Sigmoid colon (tissue), 7 donors: Measurements from ENCODE around the gene KRTAP4-6. TPM values are rescaled to one million over a fixed set of nuclear protein-coding genes. Genes with fewer than 3 reads are reported as not detected.
"Not testable (repeated sequence)": the region's sequence is repeated elsewhere in the genome, so short reads cannot be mapped to it uniquely, and the experiment has no call there.

Experiments
- DNase-seq: peaks from one replicate; pipeline ENCODE4 v3.0.0-alpha.2; 2019
- H3K27ac ChIP-seq, 4 donors: fragments of 200-600 bp; sonication (generic); one replicate each; pipeline ENCODE4 v1.5.1; 2016 to 2019; ENCODE audit warnings: mild to moderate bottlenecking in 1 of 4
- H3K27me3 ChIP-seq, 3 donors: fragments of 200-600 bp; sonication (generic); one replicate each; pipeline ENCODE4 v1.5.1; 2019; ENCODE audit warnings: mild to moderate bottlenecking in 1 of 3
- H3K36me3 ChIP-seq, 4 donors: fragments of 200-600 bp; sonication (generic); one replicate each; pipeline ENCODE4 v1.5.1; 2016 to 2019
- H3K4me1 ChIP-seq, 4 donors: fragments of 200-600 bp; sonication (generic); one replicate each; pipeline ENCODE4 v1.5.1; 2017 to 2019
- H3K4me3 ChIP-seq, 4 donors: fragments of 200-600 bp; sonication (generic); one replicate each; pipeline ENCODE4 v1.5.1; 2017 to 2019; ENCODE audit warnings: mild to moderate bottlenecking in 2 of 4, moderate library complexity in 1 of 4
- H3K9me3 ChIP-seq, 4 donors: fragments of 200-600 bp in 3 of 4; sonication (generic) in 3 of 4; one replicate each; pipeline versions ENCODE4 v1.5.1 to v1.6.1; 2013 to 2019
- EP300 ChIP-seq, 4 donors: sonication (generic); formaldehyde crosslinking; IDR thresholded peaks; one replicate each; pipeline ENCODE4 v1.6.1; 2017; ENCODE audit warnings: antibody characterized with exemption in 4 of 4
- POLR2A ChIP-seq, 2 donors: fragments of 450-650 bp; IDR thresholded peaks; one replicate each; pipeline ENCODE4 v1.6.1; 2016; ENCODE audit warnings: antibody characterized with exemption in 2 of 2, mild to moderate bottlenecking in 2 of 2, moderate library complexity in 2 of 2
- POLR2AphosphoS5 ChIP-seq, 4 donors: sonication (generic); formaldehyde crosslinking; IDR thresholded peaks; one replicate each; pipeline ENCODE4 v1.6.1; 2017; ENCODE audit warnings: antibody characterized with exemption in 4 of 4
- whole genome bisulfite sequencing, 2 donors: extraction: QIAGEN DNeasy Blood & Tissue Kit; methylation state at CpG; one replicate each; pipeline ENCODE4 v1.1.7; 2013; 5-methylcytosine and 5-hydroxymethylcytosine counted together
- intact Hi-C: fragments of 100-400 bp; cut with DNase I; formaldehyde crosslinking; loops from one replicate; pipeline ENCODE4 v1.15.1; 2023
- polyA plus RNA-seq, 3 donors: library from polyadenylated mRNA; stranded (reverse); fragments of 200-250 nt; gene quantifications; one replicate each; pipeline ENCODE4 v1.2.3, GENCODE V29; 2013
- total RNA-seq, 4 donors: library from RNA; depleted of rRNA; stranded (reverse); fragments of >200 nt; gene quantifications; one replicate each; pipeline ENCODE4 v1.1.0, GENCODE V29; 2016
- TF ChIP-seq, protein P1 (sequence below), 4 experiments: fragments of 450-650 bp in 3 of 4; fragments of 200-600 bp in 1 of 4; IDR thresholded peaks; one replicate each; pipeline ENCODE4 v1.5.1; 2016 to 2019; ENCODE audit warnings: antibody characterized with exemption in 4 of 4, mild to moderate bottlenecking in 3 of 4, moderate library complexity in 2 of 4
- donor health status: healthy with polysubstance abuse.
- donor health status: Bipolar disorder and iron deficiency.
- donor health status: healthy.

KRTAP4-6 gene
- total and polyA plus RNA-seq, 7 donors, result not detected

DNA sequence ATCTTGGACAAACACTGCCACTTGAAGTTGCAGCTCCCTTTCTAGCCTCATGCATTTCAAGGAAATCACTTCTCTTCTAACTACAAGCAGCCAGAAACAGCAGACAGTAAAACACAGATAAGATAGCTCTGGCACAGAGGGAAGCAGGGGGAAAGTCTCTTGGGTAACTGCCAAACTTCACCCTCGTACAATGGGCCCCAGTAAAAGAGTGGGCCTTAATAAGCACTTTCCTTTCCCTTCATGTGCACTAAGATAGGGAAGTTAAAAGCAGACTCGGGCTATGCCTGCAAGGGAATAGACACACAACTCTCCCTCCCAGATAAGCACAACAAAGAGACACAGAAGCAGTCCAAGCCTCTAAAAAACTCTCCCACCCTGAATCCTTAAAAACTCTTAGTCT is 13.5 kb upstream of the KRTAP4-6 start:
- Histone ChIP-seq H3K9me3 (no peaks in the 10 kb centered on the region), H3K27ac (no peak overlapping the region), H3K4me3 (no peak overlapping the region), H3K4me1 (no peaks in the 10 kb centered on the region), H3K27me3 (no peaks in the 10 kb centered on the region), H3K36me3 (no peaks in the 10 kb centered on the region)
- TF ChIP-seq, protein P1, sequence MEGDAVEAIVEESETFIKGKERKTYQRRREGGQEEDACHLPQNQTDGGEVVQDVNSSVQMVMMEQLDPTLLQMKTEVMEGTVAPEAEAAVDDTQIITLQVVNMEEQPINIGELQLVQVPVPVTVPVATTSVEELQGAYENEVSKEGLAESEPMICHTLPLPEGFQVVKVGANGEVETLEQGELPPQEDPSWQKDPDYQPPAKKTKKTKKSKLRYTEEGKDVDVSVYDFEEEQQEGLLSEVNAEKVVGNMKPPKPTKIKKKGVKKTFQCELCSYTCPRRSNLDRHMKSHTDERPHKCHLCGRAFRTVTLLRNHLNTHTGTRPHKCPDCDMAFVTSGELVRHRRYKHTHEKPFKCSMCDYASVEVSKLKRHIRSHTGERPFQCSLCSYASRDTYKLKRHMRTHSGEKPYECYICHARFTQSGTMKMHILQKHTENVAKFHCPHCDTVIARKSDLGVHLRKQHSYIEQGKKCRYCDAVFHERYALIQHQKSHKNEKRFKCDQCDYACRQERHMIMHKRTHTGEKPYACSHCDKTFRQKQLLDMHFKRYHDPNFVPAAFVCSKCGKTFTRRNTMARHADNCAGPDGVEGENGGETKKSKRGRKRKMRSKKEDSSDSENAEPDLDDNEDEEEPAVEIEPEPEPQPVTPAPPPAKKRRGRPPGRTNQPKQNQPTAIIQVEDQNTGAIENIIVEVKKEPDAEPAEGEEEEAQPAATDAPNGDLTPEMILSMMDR (IDR thresholded peaks at IDR 0.05), result no peak
- TF ChIP-seq POLR2AphosphoS5 (IDR thresholded peaks at IDR 0.05) (no peak), EP300 (IDR thresholded peaks at IDR 0.05) (no peak), POLR2A (IDR thresholded peaks at IDR 0.05) (no peak)
- 6 to 14% methylated on average over 2 of the region's 2 CpGs for WGBS, 2 donors
- DNase-seq, result no peak
- intact Hi-C loops, result no loop called here

DNA sequence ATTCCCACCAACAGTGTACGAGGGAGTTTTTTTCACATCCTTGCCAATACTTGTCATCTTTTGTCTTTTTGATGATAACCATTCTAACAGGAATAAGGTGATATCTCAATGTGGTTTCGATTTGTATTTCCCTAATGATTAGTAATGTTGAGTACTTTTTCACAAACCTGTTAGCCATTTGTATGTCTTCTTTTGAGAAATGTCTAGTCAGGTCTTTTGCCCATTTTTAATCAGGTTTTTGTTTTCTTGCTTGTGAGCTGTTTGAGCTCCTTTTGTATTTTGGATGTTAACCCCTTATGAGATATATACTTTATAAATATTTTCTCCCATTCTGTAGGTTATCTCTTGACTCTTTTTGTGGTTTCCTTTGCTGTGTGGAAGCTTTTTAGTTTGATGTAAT is 11.2 kb upstream of the KRTAP4-6 start:
- WGBS, 2 donors, result 84 to 90% methylated on average over 2 of the region's 2 CpGs
- intact Hi-C loops, result no loop called here
- H3K36me3 ChIP-seq, result no peaks in the 10 kb centered on the region
- H3K27ac ChIP-seq, result no peak overlapping the region
- TF ChIP-seq, protein P1 (IDR thresholded peaks at IDR 0.05), result no peak
- TF ChIP-seq POLR2AphosphoS5 (IDR thresholded peaks at IDR 0.05), result no peak
- no peak for TF ChIP-seq EP300 (IDR thresholded peaks at IDR 0.05)
- TF ChIP-seq POLR2A (IDR thresholded peaks at IDR 0.05), result no peak
- no peaks in the 10 kb centered on the region for H3K9me3 ChIP-seq
- no peak for DNase-seq
- H3K27me3 ChIP-seq, result no peaks in the 10 kb centered on the region
- no peak overlapping the region for H3K4me3 ChIP-seq
- no peaks in the 10 kb centered on the region for H3K4me1 ChIP-seq

DNA sequence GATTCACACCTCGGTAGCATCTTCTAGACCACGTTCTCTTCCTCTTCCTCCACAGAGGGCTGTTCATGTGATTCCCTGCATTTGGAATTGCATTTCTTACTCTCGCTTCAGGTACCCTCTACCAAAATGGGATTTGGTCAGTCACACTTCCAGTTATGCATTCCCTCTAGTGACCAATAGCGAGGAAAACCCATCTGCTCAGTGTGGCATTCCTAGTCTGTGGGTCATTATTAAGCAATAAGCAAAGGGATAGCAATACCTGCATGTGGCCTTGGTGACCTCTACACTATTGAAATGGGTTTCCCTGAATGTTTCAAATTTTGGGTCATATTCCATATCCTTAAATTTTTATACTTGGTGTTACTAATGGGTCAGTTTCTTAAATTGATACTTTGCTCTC is 9.7 kb upstream of the KRTAP4-6 start:
- WGBS, 2 donors, result 84 to 92% methylated on average over 4 of the region's 4 CpGs
- Histone ChIP-seq H3K27me3 (no peaks in the 10 kb centered on the region), H3K4me1 (no peaks in the 10 kb centered on the region), H3K36me3 (no peaks in the 10 kb centered on the region), H3K9me3 (no peaks in the 10 kb centered on the region), H3K4me3 (no peak overlapping the region), H3K27ac (no peak overlapping the region)
- no peak for DNase-seq
- intact Hi-C loops, result no loop called here
- no peak for TF ChIP-seq POLR2AphosphoS5 (IDR thresholded peaks at IDR 0.05)

DNA sequence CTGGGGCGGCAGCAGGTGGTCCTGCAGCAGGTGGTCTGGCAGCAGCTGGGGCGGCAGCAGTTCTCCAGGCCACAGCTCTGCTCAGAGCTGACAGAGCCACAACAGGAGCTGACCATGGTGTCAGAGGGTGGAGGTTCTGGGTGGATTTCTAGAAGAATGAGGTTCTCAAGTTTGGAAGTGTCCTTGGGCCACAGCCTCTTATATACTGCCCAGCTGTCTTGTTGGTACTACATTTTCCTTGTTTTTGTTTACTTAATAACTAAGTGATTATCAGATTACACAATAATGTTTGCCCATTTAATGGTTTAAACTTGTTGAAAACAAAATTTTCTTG is 9.3 kb upstream of the KRTAP4-6 start, which contains the start of gene KRTAP4-5:
KRTAP4-5 (minus strand) TSS at position 174 of the 334 bp plus-strand sequence; CDS start at position 116, 58 bp downstream.
- DNase-seq, result no peak

DNA sequence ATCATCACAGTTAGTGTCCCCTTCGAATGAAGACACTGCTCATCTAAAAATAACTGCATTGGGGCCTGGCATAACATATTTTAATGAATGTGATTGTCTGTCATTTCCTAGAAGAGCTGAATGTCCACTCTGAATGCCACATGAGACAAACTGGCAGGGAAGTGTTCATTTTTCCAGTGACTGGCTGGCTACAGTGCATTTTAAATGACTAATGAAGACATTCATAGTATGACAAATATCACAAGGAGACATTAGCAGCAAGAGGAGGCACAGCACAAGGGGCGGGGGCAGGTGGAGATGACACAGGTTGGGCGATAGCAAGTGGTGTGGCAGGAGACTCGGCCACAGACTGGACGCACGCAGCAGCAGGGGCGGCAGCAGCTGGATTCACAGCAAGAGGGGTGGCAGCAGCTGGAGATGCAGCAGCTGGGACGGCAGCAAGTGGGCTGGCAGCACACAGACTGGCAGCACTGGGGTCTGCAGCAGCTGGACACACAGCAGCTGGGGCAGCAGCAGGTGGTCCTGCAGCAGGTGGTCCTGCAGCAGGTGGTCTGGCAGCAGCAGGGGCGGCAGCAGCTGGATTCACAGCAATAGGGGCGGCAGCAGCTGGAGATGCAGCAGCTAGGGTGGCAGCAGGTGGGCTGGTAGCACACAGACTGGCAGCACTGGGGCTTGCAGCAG is 8.8 kb upstream of the KRTAP4-6 start:
- intact Hi-C loops, H3K27ac ChIP-seq, H3K4me3 ChIP-seq, H3K36me3 ChIP-seq, H3K9me3 ChIP-seq, H3K4me1 ChIP-seq, DNase-seq, H3K27me3 ChIP-seq: not testable (repeated sequence)
- WGBS, 2 donors, result 86 to 90% methylated on average over 10 of the region's 10 CpGs

More for the DNA sequence above, 9.3 kb upstream of the KRTAP4-6 start, which contains the start of gene KRTAP4-5:
- WGBS, 2 donors, result 61 to 65% methylated on average over 2 of the region's 2 CpGs
- no peaks in the 10 kb centered on the region for H3K4me1 ChIP-seq
- no peaks in the 10 kb centered on the region for H3K9me3 ChIP-seq
- no peak within 1 kb of the TSS for H3K4me3 ChIP-seq
- intact Hi-C loops, result no loop called here
- no peak within 1 kb of the TSS for H3K27ac ChIP-seq
- no peaks in the 10 kb centered on the region for H3K27me3 ChIP-seq
- TF ChIP-seq EP300 (IDR thresholded peaks at IDR 0.05), result no peak
- no peak for TF ChIP-seq POLR2A (IDR thresholded peaks at IDR 0.05)
- TF ChIP-seq, protein P1 (IDR thresholded peaks at IDR 0.05), result no peak
- TF ChIP-seq POLR2AphosphoS5 (IDR thresholded peaks at IDR 0.05), result no peak
- H3K36me3 ChIP-seq, result no peaks in the 10 kb centered on the region
